WTC11 (cell line): Measurements from ENCODE around the gene TTLL10. TPM values are rescaled to one million over a fixed set of nuclear protein-coding genes. Genes with fewer than 3 reads are reported as not detected.

Source experiments
- ATAC-seq: fragments of 200-7000 bp; cut with Tn5 transposase; 2 replicates; pipeline ENCODE4 v1.10.0; 2021; ENCODE audit warnings: mild to moderate bottlenecking, moderate library complexity
- CTCF ChIA-PET: fragments of 300-600 bp; sonication (Branson Sonifier 250); formaldehyde crosslinking; loops from one replicate; lab custom pipeline; 2021; ENCODE audit warnings: antibody characterized with exemption; lab: Charles Lee
- POLR2A ChIA-PET: fragments of 350-600 bp; sonication (Branson Sonifier 250); formaldehyde crosslinking; loops from one replicate; lab custom pipeline; 2021; ENCODE audit warnings: antibody characterized with exemption; lab: Charles Lee
- DNase-seq: peaks from one replicate; pipeline ENCODE4 v3.0.0; 2021; ENCODE audit warnings: low spot score
- H3K27ac Mint-ChIP-seq: 2 replicates; pipeline ENCODE4 v1.8.0; 2021; ENCODE audit warnings: mixed read lengths
- H3K27me3 Mint-ChIP-seq: 2 replicates; pipeline ENCODE4 v1.8.0; 2021; ENCODE audit warnings: low read depth, mild to moderate bottlenecking, moderate library complexity, mixed read lengths
- H3K36me3 Mint-ChIP-seq: 2 replicates; pipeline ENCODE4 v1.8.0; 2021; ENCODE audit warnings: mixed read lengths
- H3K4me1 Mint-ChIP-seq: 2 replicates; pipeline ENCODE4 v1.8.0; 2022; ENCODE audit warnings: mixed read lengths
- H3K4me3 Mint-ChIP-seq: 2 replicates; pipeline ENCODE4 v1.8.0; 2021; ENCODE audit warnings: mild to moderate bottlenecking, moderate library complexity, mixed read lengths
- H3K9me3 Mint-ChIP-seq: 2 replicates; pipeline ENCODE4 v1.8.0; 2021; ENCODE audit warnings: mixed read lengths
- ATF1 ChIP-seq: sonication (generic); formaldehyde crosslinking; IDR thresholded peaks from 2 replicates; pipeline ENCODE4 v1.8.1; 2023; ENCODE audit warnings: mild to moderate bottlenecking, moderate library complexity, missing genetic modification reagents
- ATF3 ChIP-seq: sonication (generic); formaldehyde crosslinking; conservative IDR thresholded peaks from 2 replicates; pipeline ENCODE4 v1.8.1; 2022; ENCODE audit warnings: mild to moderate bottlenecking, missing genetic modification reagents
- CREB1 ChIP-seq: sonication (generic); formaldehyde crosslinking; IDR thresholded peaks from 2 replicates; pipeline ENCODE4 v1.8.0; 2023; ENCODE audit warnings: mild to moderate bottlenecking, missing genetic modification reagents
- CREM ChIP-seq: sonication (generic); formaldehyde crosslinking; IDR thresholded peaks from 2 replicates; pipeline ENCODE4 v1.8.1; 2022; ENCODE audit warnings: mild to moderate bottlenecking, missing genetic modification reagents, moderate library complexity
- ETV6 ChIP-seq: sonication (generic); formaldehyde crosslinking; IDR thresholded peaks from 2 replicates; pipeline ENCODE4 v1.8.1; 2022; ENCODE audit warnings: mild to moderate bottlenecking, missing genetic modification reagents
- GRHL2 ChIP-seq: fragments of 250-450 bp; sonication (Bioruptor Pico); IDR thresholded peaks from 2 replicates; pipeline ENCODE4 v1.8.0; 2022; ENCODE audit warnings: mild to moderate bottlenecking, moderate library complexity; ENCODE audit not compliant: insufficient replicate concordance, severe bottlenecking
- JAZF1 ChIP-seq: fragments of 250-450 bp; sonication (Bioruptor Pico); IDR thresholded peaks from 2 replicates; pipeline ENCODE4 v1.9.0; 2021; ENCODE audit warnings: moderate library complexity, mild to moderate bottlenecking, inconsistent platforms
- JUN ChIP-seq: sonication (generic); formaldehyde crosslinking; IDR thresholded peaks from 2 replicates; pipeline ENCODE4 v1.8.0; 2023; ENCODE audit warnings: mild to moderate bottlenecking, missing genetic modification reagents
- MAX ChIP-seq: sonication (generic); formaldehyde crosslinking; IDR thresholded peaks from 2 replicates; pipeline ENCODE4 v1.8.0; 2022; ENCODE audit warnings: mild to moderate bottlenecking, missing genetic modification reagents
- MXD4 ChIP-seq: fragments of 250-450 bp; sonication (Bioruptor Pico); IDR thresholded peaks from 2 replicates; pipeline ENCODE4 v1.8.0; 2021; ENCODE audit warnings: mild to moderate bottlenecking, moderate library complexity, borderline replicate concordance
- NFE2L1 ChIP-seq: sonication (generic); formaldehyde crosslinking; IDR thresholded peaks from 2 replicates; pipeline ENCODE4 v1.8.1; 2023; ENCODE audit warnings: missing genetic modification reagents
- PREB ChIP-seq: sonication (generic); formaldehyde crosslinking; IDR thresholded peaks from 2 replicates; pipeline ENCODE4 v1.8.1; 2022; ENCODE audit warnings: mild to moderate bottlenecking, missing genetic modification reagents, moderate library complexity, borderline replicate concordance
- PRRX2 ChIP-seq: fragments of 250-450 bp; sonication (Bioruptor Pico); IDR thresholded peaks from 2 replicates; pipeline ENCODE4 v1.8.0; 2021; ENCODE audit warnings: mild to moderate bottlenecking
- SMAD3 ChIP-seq: sonication (generic); formaldehyde crosslinking; IDR thresholded peaks from 2 replicates; pipeline ENCODE4 v1.8.0; 2022; ENCODE audit warnings: missing genetic modification reagents, mild to moderate bottlenecking, borderline replicate concordance
- SMAD4 ChIP-seq: sonication (generic); formaldehyde crosslinking; IDR thresholded peaks from 2 replicates; pipeline ENCODE4 v1.8.0; 2022; ENCODE audit warnings: mild to moderate bottlenecking, missing genetic modification reagents
- TCF7 ChIP-seq: sonication (generic); formaldehyde crosslinking; IDR thresholded peaks from 2 replicates; pipeline ENCODE4 v1.8.0; 2022; ENCODE audit warnings: mild to moderate bottlenecking, low read depth, missing genetic modification reagents, moderate library complexity
- ZNF138 ChIP-seq: sonication (generic); formaldehyde crosslinking; conservative IDR thresholded peaks from 2 replicates; pipeline ENCODE4 v1.8.1; 2022; ENCODE audit warnings: mild to moderate bottlenecking, moderate library complexity, missing genetic modification reagents
- ZNF396 ChIP-seq: fragments of 250-450 bp; sonication (Bioruptor Pico); IDR thresholded peaks from 2 replicates; pipeline ENCODE4 v1.8.0; 2021; ENCODE audit warnings: mild to moderate bottlenecking, moderate library complexity, borderline replicate concordance
- ZNF423 ChIP-seq: fragments of 250-450 bp; sonication (Bioruptor Pico); IDR thresholded peaks from 2 replicates; pipeline ENCODE4 v2.1.2; 2022; ENCODE audit warnings: mild to moderate bottlenecking, moderate library complexity
- total RNA-seq: library from RNA; stranded (reverse); gene quantifications from 3 replicates; pipeline ENCODE4 v1.2.3, GENCODE V29; 2021
- TF ChIP-seq, protein P1 (sequence below): sonication (generic); formaldehyde crosslinking; IDR thresholded peaks from 2 replicates; pipeline ENCODE4 v1.8.0; 2023; ENCODE audit warnings: missing genetic modification reagents, mild to moderate bottlenecking, borderline replicate concordance
- TF ChIP-seq, protein P2 (sequence below): sonication (generic); formaldehyde crosslinking; IDR thresholded peaks from 2 replicates; pipeline ENCODE4 v1.8.1; 2022; ENCODE audit warnings: missing genetic modification reagents, borderline replicate concordance

Gene TTLL10
- total RNA-seq, 1 experiment from 2014 or later, result 1.1 TPM

GRCh38 chr1:1124508-1124785 lies 49.2 kb upstream of the TTLL10 start:
- no peak overlapping the region for H3K27ac Mint-ChIP-seq
- H3K9me3 Mint-ChIP-seq, result peaks cover 9% of the 10 kb centered on the region
- no peak overlapping the region for H3K4me3 Mint-ChIP-seq
- DNase-seq (no peak), ATAC-seq (no peak)
- peaks cover 2% of the 10 kb centered on the region; the same call in 1 of the 2 replicates for H3K27me3 Mint-ChIP-seq
- no peaks in the 10 kb centered on the region for H3K36me3 Mint-ChIP-seq
- no peak for TF ChIP-seq MAX (CRISPR knock-in tag)
- TF ChIP-seq SMAD4 (CRISPR knock-in tag), result no peak
- TF ChIP-seq MXD4 (CRISPR knock-in tag), result no peak
- TF ChIP-seq ZNF138, result no peak
- no peak for TF ChIP-seq CREB1 (CRISPR knock-in tag)
- TF ChIP-seq ETV6, result no peak
- no peak for TF ChIP-seq JUN (CRISPR knock-in tag)
- no peak for TF ChIP-seq GRHL2 (CRISPR knock-in tag)
- no peak for TF ChIP-seq SMAD3 (CRISPR knock-in tag)
- no peak for TF ChIP-seq PREB (CRISPR knock-in tag)
- no peak for TF ChIP-seq CREM
- TF ChIP-seq ATF1 (CRISPR knock-in tag), result no peak
- TF ChIP-seq NFE2L1 (CRISPR knock-in tag), result no peak
- TF ChIP-seq, protein P1, sequence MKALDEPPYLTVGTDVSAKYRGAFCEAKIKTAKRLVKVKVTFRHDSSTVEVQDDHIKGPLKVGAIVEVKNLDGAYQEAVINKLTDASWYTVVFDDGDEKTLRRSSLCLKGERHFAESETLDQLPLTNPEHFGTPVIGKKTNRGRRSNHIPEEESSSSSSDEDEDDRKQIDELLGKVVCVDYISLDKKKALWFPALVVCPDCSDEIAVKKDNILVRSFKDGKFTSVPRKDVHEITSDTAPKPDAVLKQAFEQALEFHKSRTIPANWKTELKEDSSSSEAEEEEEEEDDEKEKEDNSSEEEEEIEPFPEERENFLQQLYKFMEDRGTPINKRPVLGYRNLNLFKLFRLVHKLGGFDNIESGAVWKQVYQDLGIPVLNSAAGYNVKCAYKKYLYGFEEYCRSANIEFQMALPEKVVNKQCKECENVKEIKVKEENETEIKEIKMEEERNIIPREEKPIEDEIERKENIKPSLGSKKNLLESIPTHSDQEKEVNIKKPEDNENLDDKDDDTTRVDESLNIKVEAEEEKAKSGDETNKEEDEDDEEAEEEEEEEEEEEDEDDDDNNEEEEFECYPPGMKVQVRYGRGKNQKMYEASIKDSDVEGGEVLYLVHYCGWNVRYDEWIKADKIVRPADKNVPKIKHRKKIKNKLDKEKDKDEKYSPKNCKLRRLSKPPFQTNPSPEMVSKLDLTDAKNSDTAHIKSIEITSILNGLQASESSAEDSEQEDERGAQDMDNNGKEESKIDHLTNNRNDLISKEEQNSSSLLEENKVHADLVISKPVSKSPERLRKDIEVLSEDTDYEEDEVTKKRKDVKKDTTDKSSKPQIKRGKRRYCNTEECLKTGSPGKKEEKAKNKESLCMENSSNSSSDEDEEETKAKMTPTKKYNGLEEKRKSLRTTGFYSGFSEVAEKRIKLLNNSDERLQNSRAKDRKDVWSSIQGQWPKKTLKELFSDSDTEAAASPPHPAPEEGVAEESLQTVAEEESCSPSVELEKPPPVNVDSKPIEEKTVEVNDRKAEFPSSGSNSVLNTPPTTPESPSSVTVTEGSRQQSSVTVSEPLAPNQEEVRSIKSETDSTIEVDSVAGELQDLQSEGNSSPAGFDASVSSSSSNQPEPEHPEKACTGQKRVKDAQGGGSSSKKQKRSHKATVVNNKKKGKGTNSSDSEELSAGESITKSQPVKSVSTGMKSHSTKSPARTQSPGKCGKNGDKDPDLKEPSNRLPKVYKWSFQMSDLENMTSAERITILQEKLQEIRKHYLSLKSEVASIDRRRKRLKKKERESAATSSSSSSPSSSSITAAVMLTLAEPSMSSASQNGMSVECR, result no peak
- no peak for TF ChIP-seq ZNF423 (CRISPR knock-in tag)
- no peaks in the 10 kb centered on the region for H3K4me1 Mint-ChIP-seq
- ChIA-PET CTCF (interaction anchor here (1.4 to 1.5 kb wide), 3 partner anchors 122 to 168 kb away, joined by 4 to 6 read pairs (median 5); no protein-coding TSS in a partner anchor), POLR2A (no interaction called here)

DNA sequence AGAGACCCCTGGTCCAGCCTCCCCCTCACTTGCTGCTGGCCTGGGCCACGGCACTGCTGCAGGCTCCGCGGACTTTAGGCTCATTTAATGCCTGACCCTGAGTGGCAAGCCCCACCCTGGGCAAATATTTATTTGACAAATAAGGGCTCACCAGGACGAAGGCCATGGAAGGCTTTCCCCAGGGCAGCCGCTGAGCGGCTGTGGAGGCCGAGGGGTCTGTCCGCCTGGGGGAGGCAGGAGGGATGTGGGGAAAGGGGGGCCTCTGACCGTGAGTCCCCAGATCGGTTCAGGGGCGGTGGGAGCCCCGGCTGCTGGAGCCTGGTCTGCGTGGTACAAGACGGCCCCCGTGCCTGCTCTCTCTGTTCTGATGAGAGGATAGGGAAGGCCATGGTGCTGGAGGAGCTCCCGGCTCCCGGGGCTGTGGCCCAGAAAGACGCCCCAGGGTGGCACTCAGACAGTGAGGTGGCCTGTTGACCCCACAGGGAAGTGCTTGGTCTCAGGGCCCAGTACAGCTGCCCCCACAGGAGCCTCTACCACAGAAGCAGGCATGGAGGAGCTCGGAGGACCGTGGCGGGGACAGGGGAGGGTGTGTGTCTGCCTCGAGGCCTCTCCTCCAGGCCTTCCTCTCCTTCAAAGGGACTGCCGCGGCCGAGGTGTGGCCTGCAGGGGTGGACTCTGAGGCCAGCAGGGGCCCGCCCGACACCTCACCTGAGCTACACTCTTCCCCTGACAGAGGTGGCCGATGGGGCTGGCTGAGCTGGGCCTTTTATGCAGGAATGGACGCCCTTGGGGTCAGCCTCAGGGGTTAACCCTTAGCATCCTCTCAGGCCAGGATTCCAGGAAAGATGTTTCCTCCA lies 48.7 kb upstream of the TTLL10 start:
- Mint-ChIP-seq H3K4me1 (no peaks in the 10 kb centered on the region), H3K4me3 (no peak overlapping the region), H3K9me3 (peaks cover 9% of the 10 kb centered on the region), H3K36me3 (no peaks in the 10 kb centered on the region), H3K27ac (no peak overlapping the region), H3K27me3 (no peaks in the 10 kb centered on the region; the same call in 1 of the 2 replicates)
- DNase-seq, result peak; percentile 10
- ATAC-seq, result no peak
- TF ChIP-seq ETV6 (no peak), TCF7 (CRISPR knock-in tag) (no peak), ATF3 (CRISPR knock-in tag) (no peak), JAZF1 (CRISPR knock-in tag) (no peak), PRRX2 (CRISPR knock-in tag) (no peak), ZNF396 (CRISPR knock-in tag) (no peak), SMAD3 (CRISPR knock-in tag) (no peak)
- TF ChIP-seq, protein P2, sequence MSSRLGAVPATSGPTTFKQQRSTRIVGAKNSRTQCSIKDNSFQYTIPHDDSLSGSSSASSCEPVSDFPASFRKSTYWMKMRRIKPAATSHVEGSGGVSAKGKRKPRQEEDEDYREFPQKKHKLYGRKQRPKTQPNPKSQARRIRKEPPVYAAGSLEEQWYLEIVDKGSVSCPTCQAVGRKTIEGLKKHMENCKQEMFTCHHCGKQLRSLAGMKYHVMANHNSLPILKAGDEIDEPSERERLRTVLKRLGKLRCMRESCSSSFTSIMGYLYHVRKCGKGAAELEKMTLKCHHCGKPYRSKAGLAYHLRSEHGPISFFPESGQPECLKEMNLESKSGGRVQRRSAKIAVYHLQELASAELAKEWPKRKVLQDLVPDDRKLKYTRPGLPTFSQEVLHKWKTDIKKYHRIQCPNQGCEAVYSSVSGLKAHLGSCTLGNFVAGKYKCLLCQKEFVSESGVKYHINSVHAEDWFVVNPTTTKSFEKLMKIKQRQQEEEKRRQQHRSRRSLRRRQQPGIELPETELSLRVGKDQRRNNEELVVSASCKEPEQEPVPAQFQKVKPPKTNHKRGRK (CRISPR knock-in tag), result no peak
- CTCF ChIA-PET, result interaction anchor here (1.4 to 1.5 kb wide), 3 partner anchors 123 to 167 kb away, joined by 4 to 6 read pairs (median 5); no protein-coding TSS in a partner anchor
- POLR2A ChIA-PET, result no interaction called here
